Motor neuron (in vitro differentiated cells): ENCODE measurements around the gene TMEM161B. TPM values are rescaled to one million over a fixed set of nuclear protein-coding genes. Genes with fewer than 3 reads are reported as not detected.

ENCODE experiments used
- ATAC-seq, 8 experiments: fragments of 200-7000 bp; cut with Tn5 transposase; replicated peaks in 6 of 8; 2 replicates each; pipeline ENCODE4 v1.8.0; 2021; ENCODE audit warnings: mild to moderate bottlenecking in 8 of 8, moderate library complexity in 8 of 8
- H3K27ac ChIP-seq, 2 donors: fragments of 250-450 bp; sonication (Bioruptor Pico); 2 replicates each; pipeline ENCODE4 v1.9.0; 2021; ENCODE audit warnings: antibody characterized with exemption in 2 of 2, mild to moderate bottlenecking in 2 of 2, moderate library complexity in 1 of 2
- H3K4me1 ChIP-seq, 2 donors: fragments of 250-450 bp; sonication (Bioruptor Pico); replicated peaks in 1 of 2; 2 replicates each; pipeline ENCODE4 v1.6.1; 2021; ENCODE audit warnings: antibody characterized with exemption in 2 of 2, mild to moderate bottlenecking in 2 of 2, moderate library complexity in 1 of 2
- H3K4me3 ChIP-seq, 5 donors: fragments of 250-450 bp; sonication (Bioruptor Pico); 2 replicates each; pipeline ENCODE4 v1.9.0; 2021; ENCODE audit warnings: antibody characterized with exemption in 5 of 5, mild to moderate bottlenecking in 5 of 5, moderate library complexity in 4 of 5
- WGBS, 10 experiments: fragments of 450-650 bp; shearing (Covaris generic); methylation state at CpG; one replicate each; pipeline ENCODE4 v1.0.0; 2022; 5-methylcytosine and 5-hydroxymethylcytosine counted together
- in situ Hi-C, 9 experiments: fragments of 400-800 bp; cut with MboI; loops; one replicate each; pipeline ENCODE4 v1.15.0; 2021; ENCODE audit warnings: low sequenced_read_pairs in 9 of 9, low pct_unique_long_range_greater_than_20kb in 2 of 9; ENCODE audit not compliant: unreplicated experiment in 9 of 9
- total RNA-seq, 8 experiments: library from RNA; unstranded; fragments of 300-600 nt; gene quantifications; 2 replicates each; pipeline versions ENCODE4 v1.2.3 to v1.2.4, GENCODE V29; 2022

The TMEM161B gene
- total RNA-seq = 10 to 100 TPM; 10.9 to 32.7 (median 23.0) TPM

DNA sequence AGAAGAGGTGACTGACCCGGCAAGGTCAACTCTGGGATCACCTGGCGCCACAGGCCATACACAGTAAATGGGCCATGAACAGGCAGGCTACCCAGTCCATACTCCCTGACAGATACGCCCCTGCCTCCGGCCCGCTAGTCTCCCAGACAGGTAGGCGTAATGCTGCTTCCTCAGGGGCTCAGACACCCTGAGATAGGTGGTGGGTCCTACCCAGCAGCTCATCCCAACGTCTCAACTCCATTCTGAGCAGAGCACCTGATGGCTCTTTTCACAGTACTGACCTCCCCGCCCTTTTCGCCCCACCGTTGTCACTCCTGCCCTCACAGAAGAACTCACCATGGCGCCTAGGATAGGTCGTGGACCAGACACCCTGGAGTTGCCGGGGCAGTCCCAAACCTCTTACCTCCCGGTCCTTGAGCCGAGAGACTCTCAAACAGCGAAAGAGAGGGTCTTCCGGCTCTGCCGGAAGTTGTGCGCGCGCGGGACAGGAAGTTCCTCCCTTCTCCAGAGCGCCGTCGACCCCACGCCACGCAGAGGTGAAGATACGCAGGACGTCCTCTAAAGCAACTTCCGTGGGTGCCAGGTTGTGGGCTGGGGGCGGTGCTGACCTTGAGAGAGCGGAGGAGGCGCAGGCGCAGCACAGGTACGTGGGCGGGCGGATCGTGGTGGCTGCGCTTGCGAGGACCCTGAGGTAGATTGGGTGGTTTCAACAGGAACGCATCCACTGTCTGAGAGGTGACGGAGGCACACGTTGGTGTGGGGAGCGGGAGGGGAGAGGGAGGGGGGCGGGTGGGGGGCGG, at the start of gene TMEM161B:
TSS of gene TMEM161B (minus strand) at position 461 of the 800 bp plus-strand sequence. CDS start at position 339, 122 bp downstream.
- peak within 1 kb of the TSS; percentile 37 to 70 for H3K27ac ChIP-seq
- peaks cover 11 to 14% of the 10 kb centered on the region in 2 donors for H3K4me1 ChIP-seq
- peak; percentile 97 to 99 (median 98) for ATAC-seq
- in situ Hi-C loops = loop anchor here in 1 of 9 experiments (25.0 kb wide), 1 partner anchor 394 kb away; no protein-coding TSS in a partner anchor
- peak within 1 kb of the TSS; percentile 53 to 83 (median 63) for H3K4me3 ChIP-seq
- 0 to 66% (median 2%) methylated on average over 1 to 10 of the region's 46 CpGs; no CpG with 5 or more reads in 4 of the 10 experiments for WGBS, 10 experiments

DNA sequence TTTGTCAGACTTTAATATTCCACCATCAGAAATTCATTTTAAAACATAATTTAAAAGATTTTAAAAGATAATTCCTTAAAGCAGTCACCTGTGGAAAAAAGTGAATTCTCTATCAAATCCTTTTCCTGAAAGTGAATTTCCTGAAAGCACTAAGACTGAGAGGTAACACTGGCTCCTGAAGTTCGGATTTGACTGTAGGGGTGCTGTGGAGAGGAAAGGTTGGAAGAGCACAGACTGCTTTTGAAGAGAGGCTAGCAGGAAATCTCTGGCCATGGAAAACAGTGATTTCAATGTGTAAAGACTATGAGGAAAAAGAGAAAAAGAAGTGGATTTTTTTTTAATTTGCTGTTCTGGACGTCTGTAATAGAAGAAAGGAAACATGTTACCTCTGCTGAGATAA, 35.7 kb upstream of the TMEM161B start:
- Histone ChIP-seq H3K4me1 (no peaks in the 10 kb centered on the region), H3K27ac (no peak overlapping the region), H3K4me3 (no peak overlapping the region)
- no peak for ATAC-seq
- in situ Hi-C loops = no loop called here
- WGBS, 10 experiments = 0 to 92% (median 34%) methylated on average over 2 of the region's 2 CpGs; no CpG with 5 or more reads in 3 of the 10 experiments

DNA sequence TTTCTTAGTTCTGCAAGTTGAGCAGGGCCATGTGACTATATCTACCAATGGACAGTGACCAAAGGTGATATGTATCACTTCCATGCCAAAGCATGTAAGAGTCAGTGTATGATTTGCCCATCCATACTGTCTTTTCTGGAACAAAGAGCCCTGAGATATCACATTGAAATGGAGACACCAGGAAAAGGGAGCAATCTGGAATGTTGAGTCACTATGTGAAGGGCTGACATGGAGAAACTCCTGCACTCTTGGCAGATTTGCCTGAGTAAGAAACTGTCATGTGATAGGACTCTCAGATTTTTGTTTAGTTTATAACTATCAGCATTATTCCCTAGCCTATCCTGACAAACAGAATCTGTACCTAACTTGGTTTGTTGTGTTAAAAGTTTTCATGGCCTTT, 29.8 kb upstream of the TMEM161B start:
- no peak for ATAC-seq
- in situ Hi-C loops = loop anchor here in 1 of 9 experiments (25.0 kb wide), 1 partner anchor 364 kb away; no protein-coding TSS in a partner anchor
- Histone ChIP-seq H3K4me3 (no peak overlapping the region), H3K27ac (no peak overlapping the region), H3K4me1 (no peaks in the 10 kb centered on the region)

DNA sequence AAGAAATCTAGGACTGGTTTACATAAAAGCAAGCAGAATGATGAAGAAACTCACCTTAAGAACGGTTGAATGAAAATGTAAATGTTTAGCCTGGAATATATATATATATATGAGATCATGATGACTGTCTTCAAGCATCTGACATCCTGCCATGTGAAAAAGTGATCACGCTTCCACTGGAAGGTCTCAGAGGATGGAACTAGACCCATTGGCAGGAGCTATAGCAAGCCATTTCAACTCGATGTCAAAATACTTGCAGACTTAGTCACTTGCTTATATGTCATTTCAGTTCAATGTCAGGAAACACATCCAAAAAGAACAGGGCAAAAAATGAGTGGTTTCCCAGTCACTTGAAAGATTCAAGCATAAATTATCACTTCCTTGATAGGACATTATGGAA, 22.2 kb upstream of the TMEM161B start:
- in situ Hi-C loops = loop anchor here in 1 of 9 experiments (25.0 kb wide), 1 partner anchor 372 kb away; no protein-coding TSS in a partner anchor
- WGBS, 10 experiments = 65 to 100% (median 92%) methylated on average over 1 to 3 of the region's 3 CpGs; no CpG with 5 or more reads in 1 of the 10 experiments
- Histone ChIP-seq H3K4me3 (no peak overlapping the region), H3K27ac (no peak overlapping the region), H3K4me1 (peaks cover 5 to 6% of the 10 kb centered on the region in 2 donors)
- ATAC-seq = no peak

DNA sequence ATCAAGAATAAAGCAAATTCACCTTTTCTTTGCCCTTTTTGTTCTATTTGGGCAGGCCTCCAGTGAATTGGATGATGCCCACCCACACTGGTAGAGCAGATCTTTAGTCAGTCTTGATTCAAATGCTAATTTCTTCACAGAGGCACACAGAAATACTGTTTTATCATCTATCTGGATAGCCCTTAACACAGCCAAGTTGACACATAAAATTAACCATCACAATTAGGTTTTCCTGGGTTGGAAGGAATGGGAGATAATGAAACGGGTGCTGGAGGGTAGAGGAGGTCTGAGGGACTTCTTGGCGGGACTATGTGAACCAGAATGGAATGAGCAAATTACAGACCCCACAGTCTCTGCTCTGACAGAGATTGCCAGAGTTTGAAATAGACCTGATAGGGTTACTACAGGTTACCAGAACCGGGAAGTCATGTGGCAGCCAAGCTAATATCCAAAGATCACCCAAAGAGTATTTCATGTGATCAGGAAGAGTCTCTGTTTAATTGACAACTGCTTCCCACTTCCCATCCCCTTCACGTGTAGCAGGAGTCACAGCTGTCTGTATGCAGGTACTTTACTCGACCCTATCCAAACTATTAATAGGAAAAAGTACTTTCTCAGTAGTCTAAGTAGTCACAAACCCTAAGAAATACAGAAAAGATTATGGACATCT, 20.0 kb upstream of the TMEM161B start:
- ATAC-seq = peak in 5 of 8 experiments; percentile 23 to 70 (median 53)
- in situ Hi-C loops = loop anchor here in 1 of 9 experiments (25.0 kb wide), 1 partner anchor 374 kb away; no protein-coding TSS in a partner anchor
- H3K4me3 ChIP-seq = no peak overlapping the region
- 50 to 100% (median 70%) methylated on average over 1 to 5 of the region's 5 CpGs; no CpG with 5 or more reads in 1 of the 10 experiments for WGBS, 10 experiments
- no peak overlapping the region for H3K27ac ChIP-seq
- H3K4me1 ChIP-seq = peaks cover 5 to 6% of the 10 kb centered on the region in 2 donors

DNA sequence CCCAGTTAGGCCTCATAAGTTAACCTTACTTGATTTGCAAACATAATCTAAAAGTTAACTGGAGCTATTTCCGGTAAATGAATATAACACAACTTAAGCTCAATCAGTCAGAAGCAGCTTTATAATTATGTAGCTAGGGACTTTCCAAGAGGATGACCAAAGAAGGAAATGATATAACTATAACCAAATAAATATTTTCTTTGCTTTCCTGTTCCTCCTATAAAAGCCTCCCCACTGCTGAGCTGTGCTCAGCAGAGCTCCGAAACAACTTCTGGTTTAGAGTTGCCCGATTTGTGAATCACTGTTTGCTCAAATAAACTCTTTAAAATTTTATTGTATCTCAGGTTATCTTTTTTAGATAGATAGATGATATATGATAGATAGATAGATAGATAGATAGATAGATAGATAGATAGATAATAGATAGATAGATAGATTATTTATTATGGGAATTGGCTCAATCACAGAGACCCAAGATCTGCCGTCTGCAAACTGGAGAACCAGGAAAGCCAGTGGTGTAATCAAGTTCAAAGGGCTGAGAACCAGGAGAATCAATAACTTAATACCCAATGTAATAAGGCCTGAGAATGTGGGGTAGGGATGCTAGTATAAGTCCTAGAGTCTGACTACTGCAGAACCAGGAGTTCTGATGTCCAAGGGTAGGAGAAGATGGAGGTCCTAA, 19.3 kb upstream of the TMEM161B start:
- no peak for ATAC-seq
- Histone ChIP-seq H3K27ac (no peak overlapping the region), H3K4me1 (peaks cover 5 to 6% of the 10 kb centered on the region in 2 donors), H3K4me3 (no peak overlapping the region)
- in situ Hi-C loops = loop anchor here in 1 of 9 experiments (25.0 kb wide), 1 partner anchor 374 kb away; no protein-coding TSS in a partner anchor
- WGBS, 10 experiments = 94 to 100% (median 100%) methylated on average over 2 to 4 of the region's 4 CpGs; no CpG with 5 or more reads in 2 of the 10 experiments

DNA sequence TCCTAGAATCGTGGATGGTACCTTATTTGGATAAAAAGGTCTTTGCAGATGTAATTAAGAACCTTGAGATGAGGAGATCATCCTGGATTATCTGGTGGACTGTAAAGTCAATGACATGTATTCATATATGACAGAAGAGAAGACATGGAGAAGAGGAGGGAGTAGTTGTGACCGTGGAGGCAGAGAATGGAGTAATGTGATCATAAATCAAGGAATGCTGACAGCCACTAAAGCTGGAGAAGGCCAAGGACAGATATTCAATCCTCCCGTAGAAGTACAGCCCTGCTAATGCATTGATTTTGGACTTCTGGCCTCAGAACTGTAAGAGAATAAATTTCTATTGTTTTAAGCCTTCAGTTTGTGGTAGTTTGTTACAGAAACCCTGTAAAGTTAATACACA, 18.7 kb upstream of the TMEM161B start:
- 44 to 92% (median 69%) methylated on average over 1 to 3 of the region's 3 CpGs for WGBS, 10 experiments
- no peak for ATAC-seq
- Histone ChIP-seq H3K27ac (no peak overlapping the region), H3K4me3 (no peak overlapping the region), H3K4me1 (peaks cover 5 to 6% of the 10 kb centered on the region in 2 donors)
- in situ Hi-C loops = loop anchor here in 1 of 9 experiments (25.0 kb wide), 1 partner anchor 375 kb away; no protein-coding TSS in a partner anchor

GRCh38 chr5:88283690-88284089, 15.0 kb upstream of the TMEM161B start:
- in situ Hi-C loops = loop anchor here in 1 of 9 experiments (25.0 kb wide), 1 partner anchor 379 kb away; no protein-coding TSS in a partner anchor
- no peak overlapping the region for H3K27ac ChIP-seq
- peaks cover 11 to 12% of the 10 kb centered on the region in 2 donors for H3K4me1 ChIP-seq
- no peak overlapping the region for H3K4me3 ChIP-seq
- no peak for ATAC-seq

DNA sequence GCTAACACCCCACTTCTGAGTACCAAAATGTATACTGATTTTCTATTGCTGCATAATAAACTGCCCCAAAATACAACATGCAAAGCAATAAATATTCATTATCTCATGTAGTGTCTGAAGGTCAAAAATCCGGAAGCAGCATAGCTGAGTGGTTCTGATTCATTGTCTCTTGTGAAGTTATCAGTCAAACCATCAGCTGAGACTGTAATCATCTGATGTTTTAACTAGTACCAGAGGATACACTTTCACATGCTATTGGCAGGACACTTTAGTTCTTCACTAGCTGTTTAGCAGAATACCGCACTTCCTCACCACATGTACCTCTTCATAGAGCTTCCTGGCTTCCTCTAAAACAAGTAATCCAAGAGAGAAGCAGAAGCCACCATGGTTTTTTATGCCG, 12.7 kb upstream of the TMEM161B start:
- peaks cover 6 to 8% of the 10 kb centered on the region in 2 donors for H3K4me1 ChIP-seq
- ATAC-seq = no peak
- no peak overlapping the region for H3K4me3 ChIP-seq
- in situ Hi-C loops = loop anchor here in 1 of 9 experiments (25.0 kb wide), 1 partner anchor 381 kb away; no protein-coding TSS in a partner anchor
- no peak overlapping the region for H3K27ac ChIP-seq
- WGBS, 10 experiments = 80 to 100% (median 95%) methylated on average over 1 to 3 of the region's 3 CpGs; no CpG with 5 or more reads in 2 of the 10 experiments

DNA sequence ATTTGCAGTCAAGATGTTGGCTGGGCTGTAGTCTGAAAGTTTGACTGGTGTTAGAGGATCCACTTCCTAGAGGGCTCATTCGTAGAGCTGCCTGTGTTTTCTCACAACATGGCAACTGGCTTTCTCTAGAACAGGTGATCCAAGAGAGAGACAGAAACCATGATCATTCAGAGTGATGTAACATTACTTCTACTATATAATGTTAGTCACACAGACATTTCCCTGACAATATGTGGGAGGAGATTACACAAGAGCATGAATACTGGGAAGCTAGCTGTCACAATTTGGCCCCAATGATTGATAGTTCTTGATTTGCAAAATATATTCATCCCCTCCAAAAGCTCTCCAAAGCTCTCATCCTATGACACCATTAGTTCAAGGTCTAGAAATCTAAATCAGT, 10.9 kb upstream of the TMEM161B start:
- in situ Hi-C loops = loop anchor here in 1 of 9 experiments (25.0 kb wide), 1 partner anchor 383 kb away; no protein-coding TSS in a partner anchor
- Histone ChIP-seq H3K4me3 (no peak overlapping the region), H3K4me1 (peaks cover 6 to 8% of the 10 kb centered on the region in 2 donors), H3K27ac (no peak overlapping the region)
- peak in 6 of 8 experiments; percentile 32 to 95 (median 62) for ATAC-seq
- WGBS, 10 experiments = 78 to 100% (median 83%) methylated on average over 1 of the region's 1 CpG; no CpG with 5 or more reads in 6 of the 10 experiments

DNA sequence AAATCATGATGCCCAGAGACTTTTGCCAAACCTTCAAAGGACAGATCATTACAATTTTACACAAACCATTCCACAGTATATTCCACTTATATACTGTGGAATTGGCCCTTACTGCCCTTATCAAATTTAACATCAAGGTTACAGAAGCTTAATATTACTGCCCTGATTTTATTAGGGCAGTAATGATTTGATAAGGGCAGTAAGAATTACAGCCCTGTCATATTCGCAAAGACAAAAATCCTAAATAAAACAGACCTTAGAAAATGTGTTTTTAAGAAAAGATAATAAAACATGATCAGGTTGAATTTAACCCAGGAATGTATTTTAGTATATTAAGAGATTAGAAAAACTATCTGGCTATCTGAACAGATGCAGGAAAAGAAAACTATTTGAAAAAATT, 7.7 kb upstream of the TMEM161B start:
- H3K4me1 ChIP-seq = peaks cover 6 to 8% of the 10 kb centered on the region in 2 donors
- ATAC-seq = no peak
- WGBS, 10 experiments = 80 to 100% (median 100%) methylated on average over 1 of the region's 1 CpG; no CpG with 5 or more reads in 3 of the 10 experiments
- H3K27ac ChIP-seq = no peak overlapping the region
- in situ Hi-C loops = loop anchor here in 1 of 9 experiments (25.0 kb wide), 1 partner anchor 386 kb away; no protein-coding TSS in a partner anchor
- no peak overlapping the region for H3K4me3 ChIP-seq

- Histone ChIP-seq H3K4me3 (no peak overlapping the region), H3K27ac (no peak overlapping the region), H3K4me1 (peaks cover 7 to 8% of the 10 kb centered on the region in 2 donors)
- ATAC-seq = no peak
- in situ Hi-C loops = loop anchor here in 1 of 9 experiments (25.0 kb wide), 1 partner anchor 387 kb away; no protein-coding TSS in a partner anchor
Observed at GRCh38 chr5:88275581-88275980, 6.9 kb upstream of the TMEM161B start.
